CD4-positive, alpha-beta T cell treated with Interleukin-17A for 4 hours (primary cell): ENCODE measurements around the gene KIF14.
"Not testable (repeated sequence)": the region's sequence is repeated elsewhere in the genome, so short reads cannot be mapped to it uniquely, and the experiment has no call there.

Source experiments
- DNase-seq: peaks from one replicate; pipeline ENCODE4 v3.0.0-alpha.2; 2020; ENCODE audit warnings: mixed read lengths

The KIF14 gene

DNA sequence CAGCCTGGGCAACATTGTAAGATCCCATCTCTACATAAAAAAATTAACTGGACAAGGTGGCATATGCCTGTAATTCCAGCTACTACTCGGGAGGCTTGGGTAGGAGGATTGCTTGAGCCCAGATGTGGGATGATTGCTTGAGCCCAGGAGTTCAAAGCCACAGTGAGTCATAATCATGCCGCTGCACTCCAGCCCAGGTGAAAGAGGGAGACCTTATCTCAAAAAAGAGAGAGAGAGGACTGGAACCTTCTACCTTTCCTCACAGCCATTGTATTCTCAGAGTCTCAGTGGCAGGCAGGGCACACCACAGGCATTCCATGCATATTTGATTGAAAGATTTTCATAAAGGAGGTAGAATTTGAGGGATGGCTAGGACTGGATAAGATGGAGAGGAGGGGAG, 78.4 kb downstream of the KIF14 start:
- no peak for DNase-seq

DNA sequence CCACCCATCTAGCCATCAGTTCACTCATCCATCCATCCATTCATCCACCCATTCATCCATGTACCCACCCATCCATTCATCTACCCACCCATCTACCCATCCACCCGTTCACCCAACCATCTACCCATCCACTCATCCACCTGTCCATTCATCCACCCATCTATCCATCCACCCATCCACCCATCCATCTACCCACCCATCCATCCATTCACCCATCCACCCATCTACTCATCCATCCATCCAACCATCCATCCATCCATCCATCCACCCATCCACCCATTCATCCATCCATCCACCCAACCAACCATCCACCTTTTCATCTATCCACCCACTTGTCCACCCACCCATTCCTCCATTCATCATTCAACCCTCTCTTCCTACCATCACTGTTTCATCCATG, 80.3 kb downstream of the KIF14 start:
- DNase-seq = no peak

DNA sequence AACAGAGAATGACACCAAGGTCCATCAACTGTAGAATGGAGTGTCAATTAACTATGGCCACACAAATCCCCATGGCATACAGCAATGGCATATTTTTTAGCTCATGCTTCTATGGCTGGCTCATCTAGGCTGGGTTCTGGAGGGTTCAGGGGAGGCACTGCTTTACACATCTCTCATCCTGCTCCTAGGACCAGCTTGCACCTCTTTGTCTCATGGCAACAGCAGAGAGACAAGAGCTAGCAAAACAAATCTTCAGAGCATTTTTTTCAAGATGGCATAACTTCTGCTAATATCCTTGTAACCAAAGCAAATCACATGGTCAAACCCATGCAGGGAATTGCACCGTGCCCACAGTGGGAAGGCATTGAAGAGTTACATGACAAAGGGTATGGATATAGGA, 82.4 kb downstream of the KIF14 start:
- DNase-seq = no peak

DNA sequence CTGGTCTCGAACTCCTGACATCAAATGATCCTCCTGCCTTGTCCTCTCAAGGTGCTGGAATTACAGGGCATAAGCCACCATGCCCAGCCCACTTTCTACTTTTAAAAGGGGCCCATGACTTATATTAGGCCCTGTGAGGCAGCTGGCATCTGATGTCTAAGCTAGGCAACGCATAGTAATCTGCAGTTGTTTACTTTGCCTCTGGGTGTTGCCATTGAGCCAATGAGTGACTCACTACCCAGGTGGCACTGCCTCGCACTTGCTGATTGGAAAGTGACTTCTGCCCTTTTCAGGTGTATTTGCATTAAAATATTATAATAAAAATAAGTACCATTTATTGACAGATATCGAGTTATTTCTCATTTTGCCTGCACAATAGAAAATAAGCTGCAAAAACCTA, 84.9 kb downstream of the KIF14 start:
- peak; percentile 38 for DNase-seq

DNA sequence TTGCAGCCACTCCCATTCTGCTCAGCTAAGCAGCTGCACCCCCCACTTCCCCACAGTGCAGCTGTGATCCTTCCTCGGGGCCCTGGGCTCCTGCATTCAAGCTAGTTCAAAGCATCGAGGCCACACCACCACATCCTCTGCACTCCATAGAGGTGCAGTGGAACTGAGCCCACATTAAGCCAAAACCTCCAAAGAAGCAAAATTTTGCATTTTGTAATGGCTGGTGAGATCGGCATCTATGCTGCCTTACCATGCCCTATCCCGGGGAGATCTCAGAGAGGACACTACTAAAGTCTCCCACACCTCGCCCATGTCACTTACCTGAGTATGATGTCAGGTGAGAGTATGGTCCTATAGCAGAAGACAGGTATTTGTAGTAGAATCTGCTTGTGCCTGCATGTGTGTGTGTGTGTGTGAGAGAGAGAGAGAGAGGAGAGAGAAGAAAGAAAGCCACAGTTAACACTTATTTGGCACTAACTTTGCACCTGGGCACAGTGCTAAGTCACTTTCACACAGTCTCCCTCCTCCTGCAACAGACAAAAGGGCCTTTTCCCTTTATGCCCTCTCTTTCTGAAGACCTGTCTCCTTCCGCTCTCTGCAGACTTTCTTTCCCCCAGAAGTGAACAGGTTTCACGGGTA, 89.8 kb downstream of the KIF14 start:
- peak; percentile 73 for DNase-seq

DNA sequence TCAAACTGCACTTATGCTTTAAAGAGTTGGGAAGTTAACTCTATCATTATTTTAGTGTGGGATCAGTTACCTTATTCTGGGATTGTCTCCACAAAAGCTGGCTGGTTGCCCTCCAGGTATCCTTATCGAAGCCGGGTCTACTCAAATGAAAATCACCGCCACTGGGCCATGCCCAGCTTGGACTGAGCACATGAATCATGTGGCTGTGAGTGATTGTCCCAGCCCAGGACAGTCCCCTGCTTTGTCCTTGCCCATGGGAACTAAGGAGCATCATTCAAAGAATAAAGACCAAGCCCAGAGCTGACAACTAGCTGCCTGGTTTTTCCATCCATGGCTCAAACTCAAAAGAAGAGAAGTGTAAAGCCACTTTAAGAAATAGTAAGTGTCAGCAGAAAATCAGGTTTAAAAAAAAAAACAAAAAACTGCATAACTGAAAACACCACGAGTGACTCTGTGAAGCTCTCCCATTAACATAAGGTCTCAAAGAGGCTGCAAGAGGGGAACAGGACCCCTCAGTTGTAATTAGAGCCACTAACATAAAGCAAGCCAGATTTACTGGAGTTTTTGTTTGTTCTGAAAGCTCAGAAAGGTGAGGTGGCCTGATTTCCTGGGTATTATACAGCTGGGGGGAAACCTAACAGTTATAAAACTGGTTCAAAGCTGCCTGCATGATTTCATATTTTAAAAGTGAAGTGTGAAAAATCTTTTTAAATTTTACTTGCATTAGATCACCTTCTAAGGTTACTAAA, 91.5 kb downstream of the KIF14 start:
- no peak for DNase-seq

DNA sequence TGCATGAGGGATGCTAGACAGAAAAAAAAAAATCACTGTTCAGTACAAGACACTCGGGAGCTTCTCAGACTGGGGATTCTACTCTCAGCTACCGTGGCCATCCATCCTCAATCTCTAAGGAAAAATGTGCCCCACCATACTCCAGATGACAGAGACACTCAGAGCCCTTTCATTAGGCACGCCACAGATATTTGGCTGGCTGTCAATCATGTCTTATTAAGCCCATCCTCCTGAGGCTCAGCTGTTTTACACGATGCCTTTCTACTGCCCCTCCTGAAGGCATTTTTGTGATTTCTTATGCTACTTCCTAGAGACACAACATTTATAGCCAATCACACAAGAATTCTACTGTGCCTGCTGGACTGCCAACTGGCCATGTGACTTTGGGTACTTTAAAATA, 92.9 kb downstream of the KIF14 start:
- DNase-seq = no peak

DNA sequence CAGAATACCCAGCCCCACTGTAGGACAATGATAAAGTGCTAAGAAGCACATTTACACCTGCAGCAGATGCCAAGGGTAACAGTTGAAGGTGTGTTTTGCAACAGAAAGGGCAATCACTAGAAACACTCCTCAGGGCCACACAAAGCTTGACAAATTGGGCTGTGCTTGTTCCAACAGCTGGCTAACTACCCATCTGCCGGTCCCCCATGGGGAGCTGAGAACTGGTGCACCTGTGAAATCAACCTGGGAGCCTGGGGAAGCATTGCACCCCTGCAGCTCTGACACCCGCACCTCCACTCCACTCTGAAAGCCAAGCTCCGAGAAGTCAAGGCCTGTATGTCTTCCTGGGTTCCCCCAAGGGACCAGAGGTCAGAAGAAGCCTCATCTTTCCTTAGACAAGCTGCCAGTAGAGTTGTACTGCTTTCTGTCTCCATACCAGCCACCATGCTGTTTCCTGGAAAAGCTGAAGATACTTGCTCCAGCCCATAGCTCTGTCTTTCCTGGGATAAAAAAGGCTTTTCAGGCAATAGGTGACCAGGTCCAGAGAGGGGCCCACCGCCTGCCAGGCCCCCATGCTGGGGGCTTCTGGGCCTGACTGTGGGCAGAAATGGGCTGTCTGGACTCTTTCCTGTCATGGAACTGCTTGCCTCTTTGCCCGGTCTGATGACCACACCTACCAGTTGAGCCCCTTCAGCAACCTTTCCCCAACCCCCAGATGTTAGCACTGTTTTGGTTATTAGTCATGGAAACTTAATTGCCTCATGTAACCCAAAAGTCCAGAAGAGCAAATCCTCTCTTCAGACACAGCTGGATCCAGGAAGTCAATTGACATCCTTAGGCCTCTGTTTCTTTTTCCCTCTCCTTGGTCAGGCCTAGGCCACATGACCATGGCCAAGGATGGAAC, 93.6 kb downstream of the KIF14 start:
- no peak for DNase-seq

DNA sequence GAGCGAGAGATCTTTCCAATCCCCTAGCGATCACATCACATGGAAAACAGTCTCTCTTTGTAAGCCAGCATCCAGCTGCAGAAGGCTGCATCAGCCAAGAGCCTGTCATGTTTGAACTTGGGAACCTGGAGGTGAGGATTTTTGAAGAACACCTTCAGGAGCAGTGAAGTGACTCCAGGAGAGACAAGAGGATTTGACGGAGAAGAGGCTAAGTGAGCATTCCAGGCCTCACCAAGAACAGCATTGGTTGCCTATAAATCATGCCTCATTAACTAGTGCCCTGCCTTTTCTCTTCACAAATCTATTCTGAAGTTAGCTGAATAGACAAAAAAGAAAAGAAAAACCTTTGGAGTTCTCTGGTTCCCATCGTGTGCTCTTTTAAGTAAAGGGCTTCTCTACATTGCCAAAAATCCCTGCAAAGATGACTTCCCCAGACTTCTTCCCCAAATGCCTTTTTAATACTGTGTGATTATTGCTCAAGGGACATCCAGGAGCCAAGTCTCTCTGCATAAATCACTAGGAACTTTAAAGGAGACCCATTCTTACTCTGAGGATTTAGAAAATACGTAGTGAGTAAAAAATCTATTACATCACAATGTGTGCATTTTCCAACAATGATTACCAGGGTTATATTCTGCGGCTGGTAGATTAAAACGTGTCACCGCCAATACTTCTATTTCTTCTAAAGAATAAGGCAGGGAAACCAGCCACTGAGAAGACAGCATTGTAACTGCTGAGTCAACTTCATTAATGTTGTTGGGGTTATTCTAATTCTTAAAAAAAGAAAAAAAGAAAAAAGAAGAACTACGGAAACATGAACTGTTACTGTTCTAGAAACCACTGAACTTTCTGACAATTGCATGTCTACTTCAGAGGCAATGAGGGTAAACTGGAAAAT, 95.2 kb downstream of the KIF14 start:
- DNase-seq = no peak

DNA sequence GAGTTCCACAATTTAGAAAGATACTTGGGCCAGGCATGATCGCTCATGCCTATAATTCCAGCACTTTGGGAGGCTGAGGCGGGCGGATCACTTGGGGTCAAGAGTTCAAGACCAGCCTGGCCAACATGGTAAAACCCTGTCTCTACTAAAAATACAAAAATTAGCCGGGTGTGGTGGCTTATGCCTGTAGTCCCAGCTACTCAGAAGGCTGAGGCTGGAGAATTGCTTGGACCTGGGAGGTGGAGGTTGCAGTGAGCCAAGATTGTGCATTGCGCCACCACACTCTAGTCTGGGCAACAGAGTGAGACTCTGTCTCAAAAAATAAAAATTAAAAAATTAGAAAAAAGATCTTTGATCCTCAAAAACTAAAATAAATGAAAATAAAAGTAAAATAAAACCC, 96.0 kb downstream of the KIF14 start:
- not testable (repeated sequence) for DNase-seq

DNA sequence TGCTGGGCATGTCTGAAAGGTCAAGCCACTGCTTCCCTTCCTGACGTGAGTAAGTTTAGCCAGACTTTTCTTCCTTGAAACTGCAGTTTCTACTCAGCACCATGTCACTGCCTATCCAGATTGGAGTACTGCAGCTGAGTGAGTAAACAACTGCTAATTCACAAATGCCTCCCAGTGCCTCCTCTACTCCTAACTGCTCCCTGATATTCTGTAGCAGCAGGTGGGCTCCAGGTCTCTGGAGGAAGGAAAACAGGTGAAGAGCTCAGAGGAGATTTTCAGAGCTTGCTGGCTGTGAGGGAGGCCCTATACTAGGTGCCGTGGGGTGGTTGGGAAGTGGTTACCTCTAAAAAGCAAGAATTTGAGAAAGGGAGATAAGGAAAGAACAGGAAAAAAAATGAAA, 96.5 kb downstream of the KIF14 start:
- DNase-seq = no peak

DNA sequence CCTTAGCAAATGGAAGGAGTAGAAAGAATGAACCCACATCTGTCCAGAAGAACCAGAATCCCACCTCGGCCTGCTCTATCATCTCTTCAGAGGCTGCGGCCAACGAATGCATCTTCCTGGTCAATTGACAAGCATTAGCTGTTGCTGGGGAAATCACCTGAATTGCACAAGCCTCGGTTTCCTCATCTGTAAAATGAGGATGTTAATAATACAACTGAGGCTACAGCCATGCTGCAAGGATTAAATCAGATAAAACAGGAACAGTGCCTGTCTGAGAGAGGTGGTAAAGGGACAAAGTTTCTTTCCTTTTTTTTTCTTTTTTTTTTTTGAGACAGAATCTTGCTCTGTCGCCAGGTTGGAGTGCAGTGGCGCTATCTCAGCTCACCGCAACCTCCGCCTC, 99.8 kb downstream of the KIF14 start:
- DNase-seq = no peak

DNA sequence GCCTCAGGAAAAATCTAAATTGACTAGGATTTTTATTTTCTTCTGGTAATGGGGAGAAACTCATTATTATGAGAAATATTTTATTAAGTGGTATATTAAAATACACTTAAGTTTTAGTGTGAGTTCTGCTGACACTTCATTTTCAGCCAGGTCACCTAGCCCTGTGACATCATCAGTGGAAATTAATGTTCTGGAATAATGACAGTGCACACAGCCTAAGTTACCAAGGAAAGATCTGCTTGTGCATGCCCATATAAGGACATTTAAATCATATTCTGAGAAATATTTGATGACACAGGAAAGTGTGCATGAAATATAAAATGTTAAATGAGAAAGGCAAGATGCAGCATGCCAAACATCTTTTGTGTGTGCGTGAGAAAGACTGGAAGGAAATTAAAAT, 102.0 kb downstream of the KIF14 start:
- DNase-seq = no peak

DNA sequence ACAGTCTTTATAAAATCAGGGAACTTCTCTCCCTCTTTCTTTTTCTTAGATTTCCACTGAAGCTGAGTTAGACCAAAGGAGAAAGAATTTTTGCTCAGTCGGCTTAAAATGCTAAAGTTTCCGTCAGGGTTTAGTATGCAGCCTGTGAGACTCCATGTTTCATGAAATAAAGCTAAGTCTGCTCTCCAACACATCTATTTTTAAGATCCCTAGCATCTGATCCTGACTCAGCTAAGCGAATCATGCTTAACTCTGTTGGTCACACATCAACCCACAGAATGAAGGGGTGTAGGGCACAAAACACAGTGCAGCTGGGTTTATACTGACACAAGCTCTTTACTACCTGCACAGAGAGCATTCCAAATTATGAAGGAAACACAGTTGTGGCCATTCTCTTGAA, 108.4 kb downstream of the KIF14 start:
- no peak for DNase-seq

DNA sequence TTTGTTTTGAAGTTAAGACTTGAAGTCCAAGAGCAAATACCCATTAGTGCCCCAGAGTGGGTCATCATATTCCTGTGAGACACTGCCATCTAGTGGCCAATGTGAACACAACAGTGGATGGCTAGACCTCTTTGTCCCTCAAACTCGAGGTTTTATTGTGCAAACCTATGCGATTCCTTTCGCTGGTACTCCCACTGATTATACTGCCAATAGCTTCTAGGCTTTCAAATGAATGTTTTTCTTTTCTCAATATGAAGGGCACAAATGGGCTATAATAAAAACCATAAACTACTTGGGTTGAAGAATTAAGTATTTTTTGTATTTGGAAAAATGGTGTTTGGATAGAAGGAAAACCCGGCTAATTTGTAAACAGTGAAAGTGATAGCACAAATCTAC, 110.3 kb downstream of the KIF14 start:
- DNase-seq = peak; percentile 75

DNA sequence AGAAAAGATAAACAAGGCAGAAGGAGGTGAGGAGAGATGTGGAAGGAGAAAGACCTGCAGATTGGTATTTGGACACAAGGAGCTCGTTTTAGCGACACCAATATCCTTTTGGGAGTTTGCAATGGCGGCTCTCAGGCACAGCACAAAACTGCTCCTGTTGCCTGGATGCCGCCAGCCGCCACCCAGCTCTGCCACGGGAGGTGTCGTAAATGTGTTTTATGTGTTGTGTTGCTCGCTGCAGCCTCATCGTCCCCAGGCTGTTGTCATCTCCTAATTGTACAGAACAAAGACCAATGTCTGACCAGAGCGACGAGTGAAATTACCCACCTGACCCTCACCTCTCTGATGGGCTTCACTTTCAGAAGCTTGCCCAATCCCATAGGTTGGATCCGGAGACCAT, 114.1 kb downstream of the KIF14 start:
- no peak for DNase-seq

DNA sequence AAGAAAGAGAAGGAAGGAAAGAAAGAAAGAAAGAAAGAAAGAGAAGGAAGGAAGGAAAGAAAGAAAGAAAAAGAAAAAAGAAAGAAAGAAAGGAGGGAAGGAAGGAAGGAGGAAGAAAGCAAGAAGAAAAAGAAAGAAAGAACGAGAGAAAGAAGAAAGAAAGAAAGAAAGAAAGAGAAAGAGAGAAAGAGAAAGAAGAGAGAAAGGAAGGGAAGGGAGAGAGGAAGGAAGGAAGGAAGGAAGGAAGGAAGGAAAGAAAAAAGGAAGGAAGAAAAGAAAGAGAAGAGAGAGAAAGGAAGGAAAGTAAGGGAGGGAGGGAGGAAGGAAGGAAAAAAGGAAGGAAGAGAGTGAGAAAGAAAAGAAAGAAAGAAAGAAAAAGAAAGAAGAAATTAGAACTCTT, 115.3 kb downstream of the KIF14 start:
- no peak for DNase-seq
